ENCODE data around the gene DMRTA2. TPM values are rescaled to one million over a fixed set of nuclear protein-coding genes. Genes with fewer than 3 reads are reported as not detected.
A peak's percentile ranks its signal among the peaks of the same experiment; 100 is the strongest.

Gene DMRTA2
- total RNA-seq, 1 donor from 2014 or later: not detected

DNA sequence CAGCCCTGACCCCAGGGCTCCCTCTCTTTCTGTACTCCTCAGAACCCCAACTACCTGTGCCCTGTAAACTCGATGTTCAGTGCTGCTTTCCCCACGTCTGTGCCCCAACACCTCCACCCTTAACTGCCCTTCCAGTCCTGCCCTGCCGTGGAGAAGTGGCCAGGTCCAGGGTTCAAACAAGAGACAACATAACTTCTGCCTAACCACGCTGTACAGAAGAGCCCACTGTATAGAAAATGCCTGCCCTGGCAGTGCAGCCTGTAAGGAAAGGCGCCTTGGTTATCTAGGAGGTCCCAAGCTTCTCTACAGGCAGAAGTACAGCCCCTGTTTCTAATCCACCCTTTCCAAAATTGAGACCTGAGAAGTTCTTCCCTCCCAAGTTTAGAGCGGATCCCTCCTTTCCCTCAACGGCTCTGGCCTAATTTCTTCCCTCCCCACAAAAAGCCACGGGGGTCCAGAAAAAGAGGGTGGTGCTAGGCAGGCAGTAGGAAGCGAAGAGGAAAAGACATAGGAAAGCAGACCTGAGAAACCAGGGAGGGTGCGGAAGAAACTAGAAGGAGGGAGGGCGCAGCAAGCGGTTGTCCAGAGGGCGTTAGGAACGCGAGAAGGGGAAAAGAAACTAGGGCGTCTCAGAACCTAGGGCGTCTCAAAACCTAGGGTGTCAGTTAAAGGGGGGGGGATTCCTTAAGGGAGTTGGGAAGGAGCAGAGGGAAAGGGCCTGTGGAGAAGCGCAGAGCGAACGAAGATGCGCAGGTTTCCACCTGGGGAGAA is 3.2 kb downstream of the DMRTA2 start:
- H3K4me3 ChIP-seq: no peak overlapping the region
- H3K27me3 ChIP-seq: peaks cover 50% of the 10 kb centered on the region
- intact Hi-C loops (cut with DNase I): no loop called here
- no peak for DNase-seq (ENCODE audit: low spot score in 2 of 2)
- TF ChIP-seq, protein P1, sequence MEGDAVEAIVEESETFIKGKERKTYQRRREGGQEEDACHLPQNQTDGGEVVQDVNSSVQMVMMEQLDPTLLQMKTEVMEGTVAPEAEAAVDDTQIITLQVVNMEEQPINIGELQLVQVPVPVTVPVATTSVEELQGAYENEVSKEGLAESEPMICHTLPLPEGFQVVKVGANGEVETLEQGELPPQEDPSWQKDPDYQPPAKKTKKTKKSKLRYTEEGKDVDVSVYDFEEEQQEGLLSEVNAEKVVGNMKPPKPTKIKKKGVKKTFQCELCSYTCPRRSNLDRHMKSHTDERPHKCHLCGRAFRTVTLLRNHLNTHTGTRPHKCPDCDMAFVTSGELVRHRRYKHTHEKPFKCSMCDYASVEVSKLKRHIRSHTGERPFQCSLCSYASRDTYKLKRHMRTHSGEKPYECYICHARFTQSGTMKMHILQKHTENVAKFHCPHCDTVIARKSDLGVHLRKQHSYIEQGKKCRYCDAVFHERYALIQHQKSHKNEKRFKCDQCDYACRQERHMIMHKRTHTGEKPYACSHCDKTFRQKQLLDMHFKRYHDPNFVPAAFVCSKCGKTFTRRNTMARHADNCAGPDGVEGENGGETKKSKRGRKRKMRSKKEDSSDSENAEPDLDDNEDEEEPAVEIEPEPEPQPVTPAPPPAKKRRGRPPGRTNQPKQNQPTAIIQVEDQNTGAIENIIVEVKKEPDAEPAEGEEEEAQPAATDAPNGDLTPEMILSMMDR (IDR thresholded peaks at IDR 0.05): no peak
- no peak overlapping the region for H3K27ac ChIP-seq
- peaks cover 18 to 27% of the 10 kb centered on the region in 2 donors for H3K4me1 ChIP-seq
- no peaks in the 10 kb centered on the region for H3K9me3 ChIP-seq
- no peaks in the 10 kb centered on the region for H3K36me3 ChIP-seq

DNA sequence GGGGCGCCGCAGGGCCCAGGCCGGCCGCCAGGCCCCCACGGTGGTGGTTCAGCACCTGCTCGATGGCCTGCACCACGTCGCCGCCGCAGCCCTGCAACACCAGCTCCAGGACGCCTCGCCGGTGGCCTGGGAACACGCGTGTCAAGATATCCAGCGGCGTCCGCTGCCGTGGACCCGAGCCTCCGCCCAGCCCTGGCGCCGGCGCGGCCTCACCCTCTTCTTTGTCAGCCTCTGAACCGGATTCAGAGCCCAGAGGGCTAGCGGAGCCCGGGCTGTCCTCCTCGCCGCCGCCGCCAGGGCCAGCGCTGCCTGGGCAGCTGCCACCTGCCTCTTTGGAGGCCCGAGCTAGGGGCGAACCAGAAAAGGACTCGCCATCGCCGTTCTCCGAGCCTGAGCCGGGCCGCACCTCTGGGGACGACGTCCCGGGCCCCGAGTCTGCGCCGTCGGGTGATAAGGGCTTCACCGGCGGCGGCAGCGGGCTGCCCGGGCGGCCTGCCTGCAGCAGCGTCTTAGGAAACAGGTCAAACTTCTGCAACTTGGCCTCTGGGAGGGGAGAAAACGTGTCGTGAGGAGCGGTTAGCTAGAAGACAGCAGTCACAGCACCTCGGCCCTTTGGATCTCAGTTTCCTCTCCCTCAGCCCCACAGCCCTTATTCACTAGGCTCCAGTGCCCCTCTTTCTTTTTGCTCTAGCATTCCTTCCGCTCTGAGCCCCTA is 3.9 kb downstream of the DMRTA2 start:
- Histone ChIP-seq H3K9me3 (no peaks in the 10 kb centered on the region), H3K4me1 (peaks cover 15 to 19% of the 10 kb centered on the region in 2 donors), H3K4me3 (peak overlapping the region in 1 of 2 donors; percentile 61), H3K27me3 (peaks cover 45% of the 10 kb centered on the region), H3K36me3 (no peaks in the 10 kb centered on the region), H3K27ac (no peak overlapping the region)
- no peak for DNase-seq (ENCODE audit: low spot score in 2 of 2)
- intact Hi-C loops (cut with DNase I): no loop called here
- TF ChIP-seq, protein P1 (IDR thresholded peaks at IDR 0.05): no peak

DNA sequence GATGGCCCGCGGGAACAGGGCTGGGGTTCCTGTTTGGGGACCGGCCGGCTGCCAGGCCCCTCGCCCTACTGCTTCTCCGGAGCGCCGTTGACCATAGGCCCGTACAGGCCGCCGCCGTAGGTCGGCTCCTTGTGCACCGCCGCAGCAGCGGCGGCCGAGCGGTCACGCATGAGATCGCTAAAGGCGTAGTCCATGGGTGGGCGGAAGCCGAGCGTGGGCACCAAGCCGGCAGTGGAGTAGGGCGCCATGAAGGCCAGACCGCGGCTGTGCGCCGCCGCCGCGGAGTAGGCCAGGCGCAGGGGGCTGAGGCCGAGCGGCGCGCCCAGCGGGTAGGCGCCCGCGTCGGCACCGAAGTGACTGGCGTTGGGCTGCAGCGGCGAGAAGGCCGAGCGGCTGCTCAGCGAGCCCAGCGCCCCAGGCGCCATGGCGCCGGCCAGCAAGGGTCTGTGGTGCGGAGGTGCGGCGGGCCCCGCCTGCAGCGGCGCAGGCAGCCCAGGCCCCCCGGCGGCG is 4.6 kb downstream of the DMRTA2 start:
- Histone ChIP-seq H3K27ac (no peak overlapping the region), H3K4me1 (peaks cover 15 to 18% of the 10 kb centered on the region in 2 donors), H3K36me3 (no peaks in the 10 kb centered on the region), H3K27me3 (peaks cover 45% of the 10 kb centered on the region), H3K4me3 (peak overlapping the region; percentile 29 to 61), H3K9me3 (no peaks in the 10 kb centered on the region)
- no peak for DNase-seq (ENCODE audit: low spot score in 2 of 2)
- TF ChIP-seq, protein P1 (IDR thresholded peaks at IDR 0.05): no peak
- intact Hi-C loops (cut with DNase I): no loop called here

DNA sequence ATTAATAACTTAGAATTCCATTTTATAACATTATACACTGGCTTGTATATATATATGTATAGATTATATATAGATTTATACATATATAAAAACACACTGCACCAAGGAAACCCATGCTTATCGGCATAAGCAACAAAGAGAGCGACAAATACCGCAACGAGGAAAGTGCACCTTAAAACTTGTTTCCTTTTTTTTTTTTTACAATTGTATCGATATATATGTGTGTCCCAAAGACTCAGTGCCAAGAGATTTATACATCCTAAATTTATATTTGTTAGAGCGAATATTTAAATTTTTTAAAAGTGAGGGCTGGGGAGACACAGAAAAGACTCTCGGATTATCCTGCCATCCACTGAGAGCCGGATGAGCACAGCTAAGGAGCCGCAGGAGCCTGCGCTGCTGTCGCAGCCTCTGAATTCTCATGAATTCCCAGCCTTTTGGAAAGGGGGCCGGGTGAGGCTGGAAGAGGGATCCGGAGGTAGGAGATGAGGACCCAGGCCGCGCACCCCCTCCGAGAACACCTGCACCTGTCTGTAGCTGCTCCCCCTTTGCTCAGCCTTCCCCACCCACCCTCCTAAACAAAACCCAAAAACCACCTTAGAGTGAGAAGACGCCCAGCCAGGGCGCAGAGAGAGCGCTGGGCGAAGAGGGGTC is 5.2 kb downstream of the DMRTA2 start:
- Histone ChIP-seq H3K4me1 (peaks cover 10 to 12% of the 10 kb centered on the region in 2 donors), H3K4me3 (peak overlapping the region; percentile 29 to 61), H3K36me3 (no peaks in the 10 kb centered on the region), H3K27ac (no peak overlapping the region), H3K9me3 (no peaks in the 10 kb centered on the region), H3K27me3 (peaks cover 45% of the 10 kb centered on the region)
- TF ChIP-seq, protein P1 (IDR thresholded peaks at IDR 0.05): no peak
- intact Hi-C loops (cut with DNase I): no loop called here
- no peak for DNase-seq (ENCODE audit: low spot score in 2 of 2)

GRCh38 chr1:50417507-50417906 is 5.7 kb downstream of the DMRTA2 start:
- Histone ChIP-seq H3K27me3 (peaks cover 41% of the 10 kb centered on the region), H3K9me3 (no peaks in the 10 kb centered on the region), H3K4me3 (peak overlapping the region in 1 of 2 donors; percentile 19), H3K4me1 (peaks cover 10% of the 10 kb centered on the region in 2 donors), H3K36me3 (no peaks in the 10 kb centered on the region), H3K27ac (no peak overlapping the region)
- TF ChIP-seq, protein P1 (IDR thresholded peaks at IDR 0.05): no peak
- DNase-seq (ENCODE audit: low spot score in 2 of 2): no peak
- intact Hi-C loops (cut with DNase I): no loop called here
